Measurements from ENCODE around the gene ARHGAP44.

GRCh38 chr17:13000561-13000960 is 211.3 kb downstream of the ARHGAP44 start:
- TF ChIP-seq CTCF (IDR thresholded peaks at IDR 0.05 in 8 of 11, conservative IDR thresholded peaks at IDR 0.05 in 3 of 11) = no peak
- TF ChIP-seq POLR2AphosphoS5 (IDR thresholded peaks at IDR 0.05) = no peak

Data from spleen (tissue), 7 donors.